ENCODE data around the gene NTSR1.

Gene NTSR1

DNA sequence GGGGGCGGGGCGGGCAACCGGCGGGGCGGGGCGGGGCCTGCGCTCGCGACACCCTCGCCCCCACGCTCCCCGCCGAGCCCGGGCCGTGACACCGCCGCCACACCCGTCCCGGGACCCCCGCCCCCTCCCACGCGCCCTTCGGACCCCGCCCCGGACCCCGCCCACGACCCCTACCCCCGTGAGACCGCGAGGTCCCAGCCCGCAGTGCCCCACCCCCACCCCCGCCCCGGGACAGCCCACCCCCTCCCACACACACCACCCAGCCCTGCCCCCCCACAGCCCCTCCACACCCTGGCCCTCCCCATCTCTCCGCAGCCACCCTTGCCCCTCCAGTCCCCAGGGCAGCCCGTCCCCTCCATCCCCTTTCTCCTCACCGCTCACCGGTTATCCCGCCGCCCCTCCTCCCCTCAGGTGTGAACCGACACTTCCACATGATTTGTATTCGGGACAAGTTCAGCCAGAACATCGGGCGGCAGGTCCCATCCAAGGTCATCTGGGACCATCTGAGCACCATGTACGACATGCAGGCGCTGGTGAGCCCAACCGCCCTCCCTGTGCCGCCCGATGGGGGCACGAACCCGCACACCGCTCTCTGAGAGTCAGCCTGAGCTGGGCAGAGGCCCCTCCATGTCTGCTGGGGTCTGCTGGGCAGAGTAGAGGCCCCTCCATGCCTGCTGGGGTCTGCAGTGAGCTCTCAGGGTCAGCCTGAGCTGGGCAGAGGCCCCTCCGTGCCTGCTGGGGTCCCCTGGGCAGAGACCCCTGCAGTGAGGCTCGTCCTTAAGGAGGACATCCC, 88.3 kb downstream of the NTSR1 start:
- Histone ChIP-seq H3K4me3 (ENCODE audit: low read depth, low read length) (peak overlapping the region; percentile 48), H3K9ac (ENCODE audit: low read depth, low read length) (no peak overlapping the region), H3K9me3 (ENCODE audit: control insufficient read depth, insufficient read depth, low read length) (no peaks in the 10 kb centered on the region), H3K36me3 (ENCODE audit: control insufficient read depth, insufficient read depth, low read length) (peaks cover 22% of the 10 kb centered on the region), H3K4me1 (ENCODE audit: control insufficient read depth, insufficient read depth, low read length) (no peaks in the 10 kb centered on the region), H3K27me3 (ENCODE audit: control insufficient read depth, insufficient read depth, low read length) (peaks cover 2% of the 10 kb centered on the region)

DNA sequence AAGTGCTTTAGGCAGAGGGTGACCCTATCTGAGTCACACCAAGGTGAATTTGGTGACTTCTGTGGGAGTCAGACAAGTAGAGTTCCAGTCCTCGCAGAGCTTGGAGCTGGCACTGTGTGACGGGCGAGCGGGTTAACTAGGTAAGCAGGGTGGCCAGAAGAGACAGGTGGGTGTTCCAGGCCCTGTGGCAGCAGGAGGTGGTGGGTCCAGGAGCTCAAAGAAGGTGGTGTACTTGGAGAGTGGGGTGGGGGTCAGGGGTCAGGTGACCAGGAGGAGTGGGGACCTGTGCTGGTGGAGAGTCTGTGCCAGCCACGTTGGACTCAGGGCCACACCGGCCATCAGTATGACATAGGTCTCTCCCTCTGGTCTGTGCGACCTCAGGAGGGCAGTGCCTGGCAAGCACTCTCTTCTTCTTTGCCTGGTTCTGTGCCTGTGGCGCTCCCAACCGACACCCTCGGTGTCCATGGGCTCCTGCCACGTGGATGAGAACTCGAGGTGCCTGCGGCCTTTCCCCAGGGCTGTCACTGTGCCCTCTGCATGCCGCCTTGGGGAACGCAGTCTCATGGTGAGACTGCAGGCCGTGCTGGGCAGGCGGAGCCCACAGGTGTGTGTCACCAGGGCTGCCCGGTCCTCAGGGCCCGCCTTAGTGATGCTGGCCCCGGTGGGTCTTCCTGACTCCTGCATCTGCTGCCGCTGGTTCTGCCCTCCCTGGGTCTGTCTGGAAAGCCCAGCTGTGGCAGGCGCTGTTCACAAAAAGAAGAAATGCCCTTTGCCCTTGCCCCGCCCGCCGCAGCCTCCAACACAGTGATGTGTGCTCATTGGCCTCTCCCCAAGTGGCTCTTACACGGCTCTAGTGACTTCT, 89.3 kb downstream of the NTSR1 start:
- peak overlapping the region; percentile 12 for H3K9ac ChIP-seq (ENCODE audit: low read depth, low read length)
- H3K4me1 ChIP-seq (ENCODE audit: control insufficient read depth, insufficient read depth, low read length), result no peaks in the 10 kb centered on the region

DNA sequence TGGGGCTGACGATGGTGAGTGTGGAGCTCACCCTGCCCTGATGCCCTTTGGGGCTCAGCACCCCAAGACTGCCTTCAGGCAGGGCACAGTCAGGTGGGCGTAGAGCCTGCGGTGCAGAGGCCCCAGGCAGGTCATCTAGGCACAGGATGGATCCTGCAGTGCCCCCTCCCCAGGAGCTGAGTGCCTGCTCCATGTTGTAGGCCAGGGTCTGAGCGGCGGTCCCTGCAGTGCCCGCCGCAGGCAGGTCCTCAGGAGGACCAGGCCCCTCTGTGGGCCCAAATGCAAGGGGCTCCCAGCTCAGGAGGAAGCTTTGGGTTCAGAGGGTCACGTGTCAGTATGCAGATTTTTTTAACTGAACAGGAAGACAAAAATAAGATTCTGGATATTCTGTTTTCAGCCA, 90.4 kb downstream of the NTSR1 start:
- Histone ChIP-seq H3K9ac (ENCODE audit: low read depth, low read length) (no peak overlapping the region), H3K9me3 (ENCODE audit: control insufficient read depth, insufficient read depth, low read length) (no peaks in the 10 kb centered on the region), H3K27me3 (ENCODE audit: control insufficient read depth, insufficient read depth, low read length) (peaks cover 4% of the 10 kb centered on the region), H3K4me3 (ENCODE audit: low read depth, low read length) (no peak overlapping the region), H3K4me1 (ENCODE audit: control insufficient read depth, insufficient read depth, low read length) (no peaks in the 10 kb centered on the region), H3K36me3 (ENCODE audit: control insufficient read depth, insufficient read depth, low read length) (peaks cover 22% of the 10 kb centered on the region)

More for the DNA sequence above, 89.3 kb downstream of the NTSR1 start:
- H3K27me3 ChIP-seq (ENCODE audit: control insufficient read depth, insufficient read depth, low read length), result peaks cover 2% of the 10 kb centered on the region
- no peak overlapping the region for H3K4me3 ChIP-seq (ENCODE audit: low read depth, low read length)
- H3K36me3 ChIP-seq (ENCODE audit: control insufficient read depth, insufficient read depth, low read length), result peaks cover 22% of the 10 kb centered on the region
- no peaks in the 10 kb centered on the region for H3K9me3 ChIP-seq (ENCODE audit: control insufficient read depth, insufficient read depth, low read length)

DNA sequence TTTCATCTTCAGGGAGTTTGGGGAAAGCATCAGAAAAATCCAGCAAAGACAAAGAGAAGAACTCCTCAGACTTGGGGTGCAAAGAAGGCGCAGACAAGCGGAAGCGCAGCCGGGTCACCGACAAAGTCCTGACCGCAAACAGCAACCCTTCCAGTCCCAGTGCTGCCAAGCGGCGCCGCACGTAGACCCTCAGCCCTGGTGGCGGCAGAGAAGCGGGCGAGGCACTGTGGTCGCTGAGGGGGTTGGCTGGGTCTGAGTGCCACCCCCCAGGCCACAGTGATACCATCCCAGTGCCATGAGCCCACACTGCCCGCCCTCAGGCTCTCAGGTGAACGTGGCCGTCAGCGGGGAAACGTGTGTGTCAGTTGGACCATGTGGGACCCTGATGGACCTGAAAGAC, 90.8 kb downstream of the NTSR1 start:
- H3K9ac ChIP-seq (ENCODE audit: low read depth, low read length), result no peak overlapping the region
- peaks cover 22% of the 10 kb centered on the region for H3K36me3 ChIP-seq (ENCODE audit: control insufficient read depth, insufficient read depth, low read length)

DNA sequence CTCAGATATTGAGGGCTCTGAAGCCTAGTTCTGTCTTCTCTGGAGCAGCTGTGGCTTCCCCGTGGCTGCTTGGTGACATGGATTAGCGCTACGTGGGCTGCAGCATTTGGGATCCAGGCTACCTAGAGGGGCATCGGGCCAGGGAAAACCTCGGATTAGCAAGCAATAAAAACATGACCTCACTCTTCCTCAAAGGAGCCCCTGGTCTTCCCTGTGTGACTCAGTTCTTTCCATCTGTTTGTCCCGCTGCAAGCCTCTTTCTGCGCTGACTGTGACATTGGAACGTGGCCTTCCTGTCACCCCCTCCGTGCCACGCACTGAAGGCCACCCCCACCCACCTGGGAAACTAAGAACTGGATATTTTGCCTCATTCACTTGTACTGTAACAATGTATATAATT, 91.2 kb downstream of the NTSR1 start:
- Histone ChIP-seq H3K9me3 (ENCODE audit: control insufficient read depth, insufficient read depth, low read length) (no peaks in the 10 kb centered on the region), H3K4me3 (ENCODE audit: low read depth, low read length) (no peak overlapping the region), H3K36me3 (ENCODE audit: control insufficient read depth, insufficient read depth, low read length) (peaks cover 22% of the 10 kb centered on the region), H3K27me3 (ENCODE audit: control insufficient read depth, insufficient read depth, low read length) (peaks cover 4% of the 10 kb centered on the region), H3K9ac (ENCODE audit: low read depth, low read length) (no peak overlapping the region), H3K4me1 (ENCODE audit: control insufficient read depth, insufficient read depth, low read length) (no peaks in the 10 kb centered on the region)

More for the DNA sequence above, 90.8 kb downstream of the NTSR1 start:
- H3K9me3 ChIP-seq (ENCODE audit: control insufficient read depth, insufficient read depth, low read length), result no peaks in the 10 kb centered on the region
- H3K27me3 ChIP-seq (ENCODE audit: control insufficient read depth, insufficient read depth, low read length), result peaks cover 4% of the 10 kb centered on the region
- H3K4me1 ChIP-seq (ENCODE audit: control insufficient read depth, insufficient read depth, low read length), result no peaks in the 10 kb centered on the region
- no peak overlapping the region for H3K4me3 ChIP-seq (ENCODE audit: low read depth, low read length)

DNA sequence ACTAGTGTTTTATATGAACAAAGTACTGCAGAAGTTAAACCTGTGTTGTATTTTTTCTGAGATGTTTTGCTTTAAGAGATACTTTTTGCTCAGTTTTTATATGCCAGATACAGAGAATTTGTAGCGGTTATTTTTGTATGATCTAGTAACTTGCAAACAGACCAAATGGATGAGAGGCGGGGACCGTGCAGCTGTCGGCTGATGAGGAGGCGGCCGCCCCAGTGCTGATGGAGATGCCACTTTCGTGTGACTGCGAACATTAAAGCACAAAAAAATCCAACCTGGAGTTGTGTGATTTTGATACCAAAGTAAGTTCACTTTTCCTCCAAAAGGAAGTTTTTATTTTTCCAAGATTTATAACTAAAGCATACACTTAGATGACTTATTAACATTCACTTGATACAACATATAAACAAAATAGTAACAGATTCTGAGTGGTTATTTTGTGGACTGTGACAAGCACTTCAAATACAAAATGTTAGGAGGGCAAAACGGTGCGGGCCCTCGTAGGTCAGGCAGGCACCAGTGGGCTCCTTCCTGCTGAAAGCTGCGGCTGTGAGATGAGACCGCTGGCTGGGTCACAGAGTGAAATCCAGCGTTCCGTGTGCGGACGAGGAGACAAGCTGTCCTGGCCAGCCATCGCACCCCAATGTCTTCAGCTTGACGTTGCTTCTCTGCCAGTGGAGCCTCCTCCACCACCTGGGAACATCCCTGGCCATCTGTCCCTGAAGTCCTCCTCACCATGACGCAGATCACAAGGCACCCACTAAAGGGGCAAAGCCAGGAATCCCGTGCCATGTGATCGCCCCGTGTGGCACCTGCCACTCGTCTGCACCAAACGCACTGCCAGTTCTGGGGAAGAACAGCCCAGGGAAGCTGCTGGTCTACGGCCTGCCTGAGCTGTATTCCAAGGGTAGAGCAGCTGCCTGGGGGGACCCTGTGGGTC, 92.0 kb downstream of the NTSR1 start:
- Histone ChIP-seq H3K4me3 (ENCODE audit: low read depth, low read length) (no peak overlapping the region), H3K27me3 (ENCODE audit: control insufficient read depth, insufficient read depth, low read length) (peaks cover 2% of the 10 kb centered on the region), H3K9ac (ENCODE audit: low read depth, low read length) (no peak overlapping the region), H3K36me3 (ENCODE audit: control insufficient read depth, insufficient read depth, low read length) (peaks cover 22% of the 10 kb centered on the region), H3K4me1 (ENCODE audit: control insufficient read depth, insufficient read depth, low read length) (no peaks in the 10 kb centered on the region), H3K9me3 (ENCODE audit: control insufficient read depth, insufficient read depth, low read length) (no peaks in the 10 kb centered on the region)

DNA sequence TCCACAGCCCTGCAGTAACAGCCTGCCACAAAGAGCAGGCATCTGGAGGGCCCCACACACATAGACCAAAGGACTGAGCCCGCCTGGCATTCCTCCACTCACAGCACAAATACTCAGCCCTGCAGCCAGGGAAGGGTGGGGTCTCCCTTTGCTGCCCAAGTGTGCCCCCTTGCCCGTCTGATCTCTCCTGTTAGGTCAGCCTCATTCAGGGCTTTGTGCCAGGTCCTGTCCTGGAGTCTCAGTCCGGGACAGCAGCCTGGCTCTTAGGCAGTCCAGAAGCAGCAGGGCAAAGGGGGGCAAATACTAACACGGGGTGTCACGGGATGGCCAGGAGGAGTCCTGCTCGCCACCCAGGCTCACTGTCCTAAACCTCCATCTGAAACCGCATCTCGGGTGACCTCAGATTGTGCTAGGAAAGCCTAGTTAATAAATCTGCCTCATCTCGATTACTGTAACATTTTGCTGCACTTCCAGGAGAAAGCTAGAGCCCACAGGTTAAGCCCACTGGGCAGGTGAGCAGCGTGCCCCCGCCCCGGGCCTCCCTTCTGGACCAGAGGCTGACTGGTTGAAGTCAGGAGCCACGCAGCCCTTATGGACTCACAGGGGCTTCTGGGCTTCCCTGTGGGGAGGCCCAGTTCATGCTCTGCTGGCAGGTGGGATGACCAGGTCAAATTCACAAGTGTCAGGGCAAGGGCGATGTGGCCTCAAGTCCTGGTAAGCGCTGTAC, 92.8 kb downstream of the NTSR1 start:
- Histone ChIP-seq H3K36me3 (ENCODE audit: control insufficient read depth, insufficient read depth, low read length) (peaks cover 22% of the 10 kb centered on the region), H3K4me3 (ENCODE audit: low read depth, low read length) (no peak overlapping the region), H3K9me3 (ENCODE audit: control insufficient read depth, insufficient read depth, low read length) (no peaks in the 10 kb centered on the region), H3K27me3 (ENCODE audit: control insufficient read depth, insufficient read depth, low read length) (peaks cover 2% of the 10 kb centered on the region), H3K9ac (ENCODE audit: low read depth, low read length) (no peak overlapping the region), H3K4me1 (ENCODE audit: control insufficient read depth, insufficient read depth, low read length) (peaks cover 2% of the 10 kb centered on the region)

DNA sequence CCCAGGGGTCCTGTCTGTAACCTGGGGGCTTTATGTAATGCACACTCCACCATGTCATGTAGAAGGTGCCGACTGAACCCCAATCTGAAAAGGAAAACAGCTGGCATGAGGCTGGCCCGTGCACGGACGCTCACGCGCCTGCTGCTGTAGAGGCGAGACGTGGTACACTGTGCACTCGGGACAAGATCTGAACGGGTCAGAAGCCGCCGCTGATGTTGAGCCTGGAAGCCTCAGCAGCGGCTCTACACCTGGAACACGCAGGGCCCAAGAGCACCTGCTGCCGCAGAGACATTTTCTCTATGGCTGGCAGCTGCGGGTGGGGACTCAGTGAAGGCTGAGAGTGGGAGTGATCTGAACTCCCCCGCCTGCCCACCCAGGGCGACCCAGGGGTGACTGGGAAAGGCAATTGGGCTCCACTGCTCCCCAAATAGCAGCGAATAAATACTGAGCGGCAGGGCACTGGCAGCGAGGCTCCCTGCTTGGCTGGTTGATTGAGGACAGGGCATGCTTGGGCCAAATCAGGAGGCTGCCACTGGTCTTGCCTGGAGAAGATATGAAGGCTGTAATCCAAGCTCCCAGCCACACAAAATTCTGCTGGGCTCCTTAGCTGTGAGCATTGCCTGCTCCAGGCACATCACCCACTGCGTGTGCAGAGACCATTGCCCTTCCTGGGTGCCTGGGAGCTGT, 93.5 kb downstream of the NTSR1 start:
- Histone ChIP-seq H3K27me3 (ENCODE audit: control insufficient read depth, insufficient read depth, low read length) (peaks cover 2% of the 10 kb centered on the region), H3K9ac (ENCODE audit: low read depth, low read length) (no peak overlapping the region), H3K4me1 (ENCODE audit: control insufficient read depth, insufficient read depth, low read length) (peaks cover 2% of the 10 kb centered on the region), H3K36me3 (ENCODE audit: control insufficient read depth, insufficient read depth, low read length) (peaks cover 22% of the 10 kb centered on the region), H3K4me3 (ENCODE audit: low read depth, low read length) (no peak overlapping the region), H3K9me3 (ENCODE audit: control insufficient read depth, insufficient read depth, low read length) (no peaks in the 10 kb centered on the region)

DNA sequence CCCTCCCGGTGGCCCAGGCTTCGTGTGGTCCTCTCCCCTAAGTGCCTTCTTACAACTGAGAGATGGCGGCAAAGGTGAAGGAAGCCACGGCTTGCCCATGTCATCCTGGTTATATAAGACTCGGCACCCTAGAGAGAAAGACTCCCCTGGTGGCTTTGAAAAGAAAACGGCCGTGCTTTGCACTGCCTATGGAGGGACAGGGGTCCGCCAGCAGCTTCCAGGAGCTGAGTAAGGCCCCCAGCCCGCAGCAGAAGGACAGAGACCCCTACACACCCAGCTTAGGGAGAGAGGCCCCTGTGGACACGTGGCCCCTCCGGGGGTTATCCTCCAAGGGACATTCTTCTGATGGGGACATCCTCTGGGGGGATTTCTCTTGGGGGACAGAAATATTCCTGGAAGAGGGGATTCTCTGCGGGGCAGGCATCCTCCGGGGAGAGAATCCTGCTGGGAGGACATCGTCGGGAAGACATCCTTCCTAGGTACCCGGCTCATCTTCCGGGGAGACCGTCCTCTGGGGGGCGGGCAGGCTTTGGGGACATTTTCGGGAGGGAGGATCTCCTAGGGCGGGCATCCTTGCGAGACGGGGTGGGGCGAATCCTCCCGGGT, 95.5 kb downstream of the NTSR1 start:
- Histone ChIP-seq H3K36me3 (ENCODE audit: control insufficient read depth, insufficient read depth, low read length) (peaks cover 22% of the 10 kb centered on the region), H3K9me3 (ENCODE audit: control insufficient read depth, insufficient read depth, low read length) (no peaks in the 10 kb centered on the region), H3K4me1 (ENCODE audit: control insufficient read depth, insufficient read depth, low read length) (peaks cover 2% of the 10 kb centered on the region), H3K4me3 (ENCODE audit: low read depth, low read length) (peak overlapping the region; percentile 48), H3K9ac (ENCODE audit: low read depth, low read length) (no peak overlapping the region), H3K27me3 (ENCODE audit: control insufficient read depth, insufficient read depth, low read length) (peaks cover 2% of the 10 kb centered on the region)

DNA sequence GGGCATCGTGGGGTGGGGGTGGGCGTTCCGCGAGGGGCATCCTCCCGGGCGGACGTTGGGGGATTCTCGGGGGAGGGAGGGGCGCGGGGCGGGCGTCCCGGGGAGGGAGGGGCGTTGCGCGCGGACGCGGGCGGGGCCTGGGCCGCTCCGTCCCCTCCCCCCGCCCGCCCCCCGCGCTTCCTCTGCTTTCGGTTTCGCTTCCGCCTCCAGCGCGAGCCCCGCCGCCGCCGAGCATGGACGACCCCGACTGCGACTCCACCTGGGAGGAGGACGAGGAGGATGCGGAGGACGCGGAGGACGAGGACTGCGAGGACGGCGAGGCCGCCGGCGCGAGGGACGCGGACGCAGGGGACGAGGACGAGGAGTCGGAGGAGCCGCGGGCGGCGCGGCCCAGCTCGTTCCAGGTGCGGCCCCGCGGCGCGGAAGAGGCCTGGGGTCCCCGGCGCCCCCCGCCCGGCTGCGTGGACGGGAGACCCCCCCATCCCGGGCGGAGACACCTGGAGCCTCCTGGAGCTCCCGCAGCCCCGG, 96.1 kb downstream of the NTSR1 start, which contains the start of gene OGFR:
Gene OGFR, plus strand, starts transcription at position 209 of the 528 bp plus-strand sequence. Its CDS starts 25 bp downstream, at position 234.
- Histone ChIP-seq H3K4me3 (ENCODE audit: low read depth, low read length) (peak within 1 kb of the TSS; percentile 76), H3K9ac (ENCODE audit: low read depth, low read length) (peak within 1 kb of the TSS; percentile 37), H3K36me3 (ENCODE audit: control insufficient read depth, insufficient read depth, low read length) (peaks cover 25% of the 10 kb centered on the region)

More for the DNA sequence above, 96.1 kb downstream of the NTSR1 start, which contains the start of gene OGFR:
- Histone ChIP-seq H3K4me1 (ENCODE audit: control insufficient read depth, insufficient read depth, low read length) (peaks cover 2% of the 10 kb centered on the region), H3K9me3 (ENCODE audit: control insufficient read depth, insufficient read depth, low read length) (no peaks in the 10 kb centered on the region), H3K27me3 (ENCODE audit: control insufficient read depth, insufficient read depth, low read length) (peaks cover 2% of the 10 kb centered on the region)

All from iPS-15b (cell line).